Calu3 (cell line): ENCODE results near the gene MAEA. TPM values are rescaled to one million over a fixed set of nuclear protein-coding genes. Genes with fewer than 3 reads are reported as not detected.

Experiments
- BruUV-seq: library from RNA; stranded (reverse); fragments of 400-500 nt; replicated peaks from 2 replicates; lab custom pipeline; 2021; lab: Mats Ljungman, UMichigan
- CTCF ChIA-PET: fragments of 300-600 bp; sonication (Branson Sonifier 250); formaldehyde crosslinking; loops from one replicate; lab custom pipeline; 2022; ENCODE audit warnings: antibody characterized with exemption; lab: Charles Lee
- DNase-seq: peaks from one replicate; pipeline ENCODE4 v3.0.0; 2022
- H3K27ac Mint-ChIP-seq: one replicate; pipeline ENCODE4 v1.8.0; 2022; ENCODE audit warnings: mixed read lengths; ENCODE audit not compliant: unreplicated experiment
- H3K27me3 Mint-ChIP-seq: one replicate; pipeline ENCODE4 v1.8.0; 2022; ENCODE audit warnings: mixed read lengths; ENCODE audit not compliant: unreplicated experiment
- H3K36me3 Mint-ChIP-seq: one replicate; pipeline ENCODE4 v1.8.0; 2022; ENCODE audit warnings: mild to moderate bottlenecking, moderate library complexity, mixed read lengths; ENCODE audit not compliant: insufficient read depth, unreplicated experiment
- H3K4me1 Mint-ChIP-seq: one replicate; pipeline ENCODE4 v1.8.0; 2022; ENCODE audit warnings: mild to moderate bottlenecking, low read depth, mixed read lengths; ENCODE audit not compliant: unreplicated experiment
- H3K4me3 Mint-ChIP-seq: one replicate; pipeline ENCODE4 v1.8.0; 2022; ENCODE audit warnings: mild to moderate bottlenecking, low read depth, moderate library complexity, mixed read lengths; ENCODE audit not compliant: unreplicated experiment
- H3K9me3 Mint-ChIP-seq: one replicate; pipeline ENCODE4 v1.8.0; 2022; ENCODE audit warnings: low read depth, mixed read lengths; ENCODE audit not compliant: unreplicated experiment
- intact Hi-C: fragments of 100-400 bp; cut with micrococcal nuclease; formaldehyde crosslinking; loops from one replicate; pipeline ENCODE4 v1.10.0; 2022; ENCODE audit not compliant: unreplicated experiment
- total RNA-seq: library from RNA; stranded (reverse); gene quantifications from 2 replicates; pipeline ENCODE4 v1.2.3, GENCODE V29; 2022
- TF ChIP-seq, protein P1 (sequence below): fragments of 200-600 bp; IDR thresholded peaks from one replicate; pipeline ENCODE4 v1.8.0; 2022; ENCODE audit warnings: antibody characterized with exemption; ENCODE audit not compliant: unreplicated experiment

MAEA gene
- total RNA-seq, 1 experiment from 2014 or later: 59.0 TPM

GRCh38 chr4:1247864-1248244 lies 41.8 kb upstream of the MAEA start:
- intact Hi-C loops: no loop called here
- Mint-ChIP-seq H3K4me1 (peaks cover 12% of the 10 kb centered on the region), H3K9me3 (peaks cover 2% of the 10 kb centered on the region), H3K27ac (no peak overlapping the region), H3K27me3 (no peaks in the 10 kb centered on the region), H3K4me3 (peak overlapping the region; percentile 73), H3K36me3 (peaks cover 42% of the 10 kb centered on the region)
- no TSS peak for BruUV-seq
- TF ChIP-seq, protein P1, sequence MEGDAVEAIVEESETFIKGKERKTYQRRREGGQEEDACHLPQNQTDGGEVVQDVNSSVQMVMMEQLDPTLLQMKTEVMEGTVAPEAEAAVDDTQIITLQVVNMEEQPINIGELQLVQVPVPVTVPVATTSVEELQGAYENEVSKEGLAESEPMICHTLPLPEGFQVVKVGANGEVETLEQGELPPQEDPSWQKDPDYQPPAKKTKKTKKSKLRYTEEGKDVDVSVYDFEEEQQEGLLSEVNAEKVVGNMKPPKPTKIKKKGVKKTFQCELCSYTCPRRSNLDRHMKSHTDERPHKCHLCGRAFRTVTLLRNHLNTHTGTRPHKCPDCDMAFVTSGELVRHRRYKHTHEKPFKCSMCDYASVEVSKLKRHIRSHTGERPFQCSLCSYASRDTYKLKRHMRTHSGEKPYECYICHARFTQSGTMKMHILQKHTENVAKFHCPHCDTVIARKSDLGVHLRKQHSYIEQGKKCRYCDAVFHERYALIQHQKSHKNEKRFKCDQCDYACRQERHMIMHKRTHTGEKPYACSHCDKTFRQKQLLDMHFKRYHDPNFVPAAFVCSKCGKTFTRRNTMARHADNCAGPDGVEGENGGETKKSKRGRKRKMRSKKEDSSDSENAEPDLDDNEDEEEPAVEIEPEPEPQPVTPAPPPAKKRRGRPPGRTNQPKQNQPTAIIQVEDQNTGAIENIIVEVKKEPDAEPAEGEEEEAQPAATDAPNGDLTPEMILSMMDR: no peak
- no peak for DNase-seq
- CTCF ChIA-PET: no interaction called here

- Mint-ChIP-seq H3K9me3 (peaks cover 2% of the 10 kb centered on the region), H3K36me3 (peaks cover 41% of the 10 kb centered on the region), H3K4me3 (peak within 1 kb of the TSS; percentile 79), H3K4me1 (peaks cover 12% of the 10 kb centered on the region), H3K27ac (peak within 1 kb of the TSS; percentile 75), H3K27me3 (no peaks in the 10 kb centered on the region)
- peak; percentile 80 for DNase-seq
- intact Hi-C loops: no loop called here
- no TSS peak for BruUV-seq
- TF ChIP-seq, protein P1: no peak
- CTCF ChIA-PET: no interaction called here
Measured at GRCh38 chr4:1248245-1249147, 41.2 kb upstream of the MAEA start, which contains the start of gene CTBP1. Gene CTBP1, minus strand, starts transcription at chr4:1249130. Its CDS starts 7,799 bp downstream, at chr4:1241331.

DNA sequence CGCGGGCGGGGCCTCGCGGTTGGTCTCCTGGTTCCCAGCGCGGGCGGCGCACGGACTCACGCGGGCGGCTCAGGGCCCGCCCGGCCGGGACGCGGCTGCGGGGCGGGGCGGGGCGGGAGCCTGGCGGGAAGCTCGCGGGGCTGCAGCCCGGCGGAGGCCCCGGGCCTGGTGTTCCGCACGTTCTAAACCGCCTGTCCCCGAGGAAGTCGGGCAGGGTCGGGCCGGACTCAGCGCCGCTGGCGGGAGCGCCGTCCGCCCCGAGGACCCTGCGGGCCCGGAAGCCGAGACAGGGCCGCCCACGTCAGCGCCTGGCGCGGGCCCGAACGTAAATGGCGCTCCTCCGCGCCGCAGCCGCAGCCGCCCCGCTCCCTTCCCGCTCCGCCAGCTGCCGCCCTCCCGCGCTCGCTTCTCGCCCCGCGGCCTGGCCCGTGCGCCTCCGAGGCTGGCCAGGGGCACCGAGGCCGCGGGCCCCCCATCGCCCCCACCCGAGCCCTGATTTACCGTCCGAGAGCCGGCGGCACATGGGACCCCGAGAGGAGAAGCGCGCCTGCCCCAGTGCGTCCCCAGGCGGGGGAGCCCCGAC lies 40.5 kb upstream of the MAEA start:
- H3K27ac Mint-ChIP-seq: peak overlapping the region; percentile 75
- CTCF ChIA-PET: no interaction called here
- no TSS peak for BruUV-seq
- H3K4me3 Mint-ChIP-seq: peak overlapping the region; percentile 79
- no peaks in the 10 kb centered on the region for H3K27me3 Mint-ChIP-seq
- peaks cover 41% of the 10 kb centered on the region for H3K36me3 Mint-ChIP-seq
- TF ChIP-seq, protein P1: no peak
- peaks cover 12% of the 10 kb centered on the region for H3K4me1 Mint-ChIP-seq
- peaks cover 2% of the 10 kb centered on the region for H3K9me3 Mint-ChIP-seq
- peak; percentile 81 for DNase-seq
- intact Hi-C loops: no loop called here

- peaks cover 9% of the 10 kb centered on the region for H3K9me3 Mint-ChIP-seq
Measured at GRCh38 chr4:1249731-1250526, 39.8 kb upstream of the MAEA start.

More at GRCh38 chr4:1249731-1250526, 39.8 kb upstream of the MAEA start:
- intact Hi-C loops: no loop called here
- Mint-ChIP-seq H3K36me3 (peaks cover 41% of the 10 kb centered on the region), H3K27ac (peak overlapping the region; percentile 75), H3K27me3 (no peaks in the 10 kb centered on the region), H3K4me1 (peaks cover 12% of the 10 kb centered on the region), H3K4me3 (peak overlapping the region; percentile 79)
- DNase-seq: no peak
- no TSS peak for BruUV-seq
- CTCF ChIA-PET: no interaction called here
- TF ChIP-seq, protein P1: no peak
